RPMI7951 (cell line): ENCODE results near the gene MTMR2. TPM values are rescaled to one million over a fixed set of nuclear protein-coding genes. Genes with fewer than 3 reads are reported as not detected.
A peak's percentile ranks its signal among the peaks of the same experiment; 100 is the strongest.

Experiments
- DNase-seq: peaks from one replicate; pipeline ENCODE4 v3.0.0-alpha.2; 2012; ENCODE audit warnings: low read depth
- total RNA-seq: library from RNA; depleted of rRNA; stranded (reverse); fragments of >200 nt; shearing (Covaris generic); gene quantifications from 2 replicates; pipeline ENCODE4 v1.2.3, GENCODE V29; 2014; rRNA removed

MTMR2 gene
- 29.7 and 42.7 TPM in 2 replicates for total RNA-seq

DNA sequence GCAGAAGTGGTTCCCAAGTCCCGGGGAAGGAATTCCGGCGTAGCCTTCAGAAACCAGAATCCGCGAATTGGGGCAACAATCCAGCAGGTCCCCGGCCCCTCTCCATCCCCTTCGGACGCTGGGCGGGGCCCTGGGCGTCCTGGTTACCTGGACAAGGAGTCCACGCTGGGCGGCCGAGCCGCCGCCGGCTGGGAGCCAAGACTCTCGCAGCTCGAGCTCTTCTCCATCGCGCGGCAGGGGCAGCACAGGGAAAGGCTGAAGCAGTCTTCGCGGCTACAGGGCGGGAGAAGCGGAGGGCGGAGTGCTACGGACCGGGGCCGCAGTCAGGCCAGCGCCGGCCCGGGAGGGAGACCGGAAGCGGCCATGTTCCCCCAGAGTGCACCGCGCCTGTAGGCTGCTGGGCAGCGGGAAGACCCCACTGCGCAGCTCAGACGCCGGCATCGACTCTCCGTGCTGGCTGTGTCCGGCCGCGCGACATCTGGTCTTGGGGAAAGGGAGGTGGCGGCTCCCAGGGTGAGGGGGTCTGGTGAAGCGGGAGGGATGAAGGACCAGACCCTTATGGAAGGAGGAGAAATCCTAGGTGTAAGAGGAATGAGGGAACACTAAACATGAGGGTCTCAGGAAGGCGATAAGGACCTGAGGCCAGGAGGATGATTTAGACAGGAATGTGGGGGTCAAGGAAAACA, at the start of gene MTMR2:
Gene MTMR2 (minus strand): TSS at position 380 of the 686 bp plus-strand sequence. CDS start 153 bp downstream, at position 227.
- peak; percentile 84 for DNase-seq

DNA sequence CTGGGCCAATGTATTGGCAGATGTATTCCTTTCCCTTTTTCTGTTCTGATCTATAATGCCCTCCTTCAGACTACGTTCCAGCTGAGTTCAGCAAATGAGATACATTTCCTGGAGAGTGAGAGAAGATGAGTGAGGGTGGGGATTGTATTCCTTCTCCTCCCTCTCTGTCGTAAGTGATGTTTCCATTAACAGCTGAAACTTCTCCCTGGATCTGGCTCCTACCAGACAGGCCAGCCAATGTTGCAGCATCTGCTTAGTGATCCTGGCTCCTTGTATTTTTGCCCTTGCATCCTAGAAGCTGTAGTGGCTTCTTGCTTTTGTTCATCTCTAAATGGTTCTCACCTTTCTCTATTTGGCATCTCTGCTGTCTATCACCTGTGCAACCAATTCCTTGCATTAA, 48.2 kb upstream of the MTMR2 start:
- no peak for DNase-seq

DNA sequence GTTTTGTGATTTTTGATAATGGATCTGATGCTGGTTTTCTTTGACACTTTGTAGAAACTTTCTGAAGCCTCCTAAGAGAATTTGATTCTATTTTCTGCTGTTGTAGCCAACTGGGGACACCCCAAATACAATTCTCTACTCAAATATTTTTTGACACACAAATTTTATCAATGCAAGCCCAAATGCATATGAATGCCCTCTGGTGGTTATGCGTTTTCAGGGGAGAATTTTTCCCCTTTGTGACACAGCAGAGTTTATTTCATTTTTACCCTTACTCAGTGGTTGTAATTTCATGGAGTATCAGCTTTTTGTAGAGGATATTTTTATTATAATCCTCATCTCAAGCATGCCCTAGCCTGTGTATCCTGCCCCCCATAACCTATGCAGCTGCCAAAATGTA, 44.7 kb upstream of the MTMR2 start:
- peak; percentile 12 for DNase-seq

DNA sequence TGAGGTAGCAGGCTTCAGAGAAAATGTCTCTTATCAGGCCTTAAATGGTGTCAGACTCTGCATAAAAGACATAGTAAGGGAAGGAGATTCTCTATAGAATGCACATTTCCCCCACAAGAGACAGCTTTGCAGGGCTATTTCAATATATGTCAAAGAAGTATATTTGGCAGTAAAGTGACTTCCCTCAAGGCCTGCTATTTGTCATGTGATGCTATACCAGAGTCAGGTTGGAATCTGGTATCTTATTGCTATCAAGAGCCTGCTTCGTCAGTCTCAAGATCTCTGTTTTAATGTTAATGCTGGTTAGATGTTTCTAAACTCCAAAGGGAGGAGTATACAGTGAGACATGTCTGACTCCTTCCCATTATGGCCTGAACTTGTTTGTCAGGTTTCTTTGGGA, 40.4 kb upstream of the MTMR2 start:
- DNase-seq, result no peak

DNA sequence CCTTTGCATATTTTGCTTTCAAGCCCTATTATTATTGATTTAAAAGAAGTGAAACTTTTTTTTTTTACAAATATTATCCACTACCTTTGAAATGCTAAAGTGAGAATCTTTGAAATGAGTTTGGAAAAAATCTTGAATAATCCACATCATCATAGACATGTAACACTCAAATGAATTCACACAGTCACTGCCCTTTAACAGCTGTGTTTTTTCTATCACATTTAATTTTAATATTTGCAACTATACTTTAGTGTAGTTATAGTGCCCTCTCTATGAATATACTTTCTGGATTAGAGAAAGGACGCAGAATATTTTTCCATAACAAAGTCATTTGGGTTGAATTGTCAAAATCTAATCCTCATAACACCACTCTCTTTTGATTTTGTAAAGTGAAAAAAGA, 37.9 kb upstream of the MTMR2 start:
- no peak for DNase-seq

DNA sequence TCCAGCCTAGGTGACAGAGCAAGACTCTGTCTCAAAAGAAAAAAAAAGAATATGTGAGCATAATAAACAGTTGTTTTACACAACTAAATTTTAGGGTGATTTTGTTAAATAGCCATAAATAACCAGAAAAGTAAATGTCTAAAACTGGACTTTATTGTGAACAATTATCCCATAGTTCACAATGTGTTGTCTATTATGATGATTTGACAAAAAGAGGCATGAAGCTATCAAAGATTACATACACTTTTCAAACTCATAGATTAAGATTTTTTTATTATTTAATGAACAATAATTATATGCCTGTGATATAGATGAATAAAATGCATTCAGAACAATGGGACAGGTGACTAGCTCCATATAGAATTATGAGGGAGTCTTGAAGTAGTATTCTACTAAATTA, 27.0 kb upstream of the MTMR2 start:
- no peak for DNase-seq

- no peak for DNase-seq
Observed at GRCh38 chr11:95948637-95949036, 24.7 kb upstream of the MTMR2 start.

DNA sequence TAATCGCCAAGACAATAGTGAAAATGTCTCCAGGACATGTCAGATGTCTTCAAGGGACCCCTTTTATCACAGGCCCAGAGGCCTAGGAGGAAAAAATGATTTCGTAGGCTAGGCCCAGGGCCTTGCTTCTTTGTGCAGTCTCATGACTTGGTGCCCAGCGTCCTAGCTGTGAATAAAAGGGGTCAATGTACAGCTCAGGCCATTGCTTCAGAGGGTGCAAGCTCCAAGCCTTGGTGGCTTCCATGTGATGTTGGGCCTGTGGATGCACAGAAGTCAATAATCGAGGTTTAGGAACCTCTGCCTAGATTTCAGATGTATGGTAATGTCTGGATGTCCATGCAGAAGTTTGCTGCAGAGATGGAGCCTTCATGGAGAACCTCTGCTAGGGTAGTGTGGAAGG, 20.7 kb upstream of the MTMR2 start:
- no peak for DNase-seq

DNA sequence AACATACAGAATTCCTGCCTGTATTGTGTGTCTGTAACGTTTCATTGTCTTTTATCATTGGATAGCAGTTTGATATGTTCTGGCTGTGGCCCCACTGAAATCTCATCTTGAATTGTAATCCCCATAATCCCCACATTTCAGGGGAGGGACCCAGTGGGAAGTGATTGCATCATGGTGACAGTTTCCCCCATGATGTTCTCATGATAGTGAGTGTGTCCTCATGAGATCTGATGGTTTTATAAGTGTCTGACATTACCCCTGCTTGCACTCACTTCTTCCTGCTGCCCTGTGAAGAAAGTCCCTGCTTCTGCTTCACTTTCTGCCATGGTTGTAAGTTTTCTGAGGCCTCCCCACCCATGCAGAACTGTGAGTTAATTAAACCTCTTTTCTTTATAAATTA, 19.6 kb upstream of the MTMR2 start:
- DNase-seq, result no peak

GRCh38 chr11:95939091-95939490, 15.2 kb upstream of the MTMR2 start:
- no peak for DNase-seq

DNA sequence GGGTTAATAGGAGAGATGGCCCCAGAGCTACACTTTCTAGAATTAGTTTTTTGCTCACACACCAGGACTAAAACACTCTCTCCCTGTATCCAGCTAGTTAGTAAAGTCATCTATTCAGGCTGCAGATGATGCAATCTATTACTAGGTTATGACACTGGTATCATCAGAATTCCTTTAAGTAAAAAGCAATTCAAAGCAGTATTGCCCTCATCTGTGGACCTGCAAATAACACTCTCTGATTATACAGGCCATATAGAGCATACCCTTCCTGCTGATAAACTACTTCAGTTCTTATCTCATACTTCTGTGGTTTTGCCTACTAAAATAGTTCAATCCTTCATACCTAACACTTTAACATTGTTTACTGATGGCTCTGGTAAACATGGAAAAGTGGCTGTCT, 13.5 kb upstream of the MTMR2 start:
- no peak for DNase-seq

- DNase-seq, result no peak
Observed at GRCh38 chr11:95933594-95933993, 9.7 kb upstream of the MTMR2 start.

DNA sequence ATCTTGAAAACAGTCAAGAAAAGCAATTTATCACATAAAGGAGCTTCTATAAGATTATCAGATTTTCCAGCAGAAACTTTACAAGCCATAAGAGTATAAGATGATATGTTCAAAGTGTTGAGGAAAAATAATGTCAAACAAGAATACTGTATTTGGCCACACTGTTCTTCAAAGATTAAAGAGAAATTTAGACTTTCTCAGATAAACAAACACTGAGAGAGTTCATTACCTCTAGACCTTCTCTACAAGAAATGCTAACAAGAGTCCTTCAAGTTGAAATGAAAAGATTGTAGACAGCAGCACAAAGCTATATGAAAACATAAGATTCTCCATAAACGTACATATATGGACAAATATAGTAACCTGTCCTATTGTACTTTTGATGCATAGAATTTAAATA, 8.0 kb upstream of the MTMR2 start:
- no peak for DNase-seq

DNA sequence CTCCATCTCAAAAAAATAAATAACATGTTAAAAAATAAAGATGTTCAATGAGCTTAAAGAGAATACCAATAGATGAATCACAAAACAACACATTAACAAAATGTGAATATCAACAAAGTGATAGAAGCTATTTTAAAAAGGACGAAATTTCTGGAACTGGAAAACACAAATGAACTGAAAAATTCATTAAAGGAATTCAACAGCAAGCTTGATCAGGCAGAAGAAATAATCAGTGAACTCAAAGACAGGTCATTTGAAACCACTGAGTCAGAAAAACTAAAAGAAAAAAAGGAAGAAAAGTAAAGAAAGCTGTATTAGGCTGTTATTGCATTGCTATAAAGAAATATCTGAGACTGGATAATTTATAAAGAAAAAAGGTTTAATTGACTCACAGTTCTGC, 7.0 kb upstream of the MTMR2 start:
- no peak for DNase-seq

DNA sequence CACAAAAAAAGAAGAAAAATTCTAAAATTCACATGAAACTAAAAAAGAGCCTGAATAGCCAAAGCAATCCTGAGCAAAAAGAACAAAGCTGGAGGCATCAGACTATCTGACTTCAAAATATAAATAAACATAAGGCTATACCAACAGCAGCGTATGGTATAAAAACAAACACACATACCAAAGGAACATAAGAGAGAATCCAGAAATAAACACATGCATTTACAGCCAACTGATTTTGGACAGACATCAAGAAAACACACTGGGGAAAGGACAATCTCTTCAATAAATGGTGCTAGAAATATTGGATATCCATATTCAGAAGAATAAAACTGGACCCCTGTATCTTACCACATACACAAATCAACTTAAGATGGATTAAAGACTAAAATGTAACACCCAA, 2.8 kb upstream of the MTMR2 start:
- DNase-seq, result no peak

GRCh38 chr11:95925011-95925410, 1.1 kb upstream of the MTMR2 start:
- DNase-seq, result peak; percentile 43

GRCh38 chr11:95924414-95924760, 480 bp upstream of the MTMR2 start:
- peak; percentile 46 for DNase-seq

DNA sequence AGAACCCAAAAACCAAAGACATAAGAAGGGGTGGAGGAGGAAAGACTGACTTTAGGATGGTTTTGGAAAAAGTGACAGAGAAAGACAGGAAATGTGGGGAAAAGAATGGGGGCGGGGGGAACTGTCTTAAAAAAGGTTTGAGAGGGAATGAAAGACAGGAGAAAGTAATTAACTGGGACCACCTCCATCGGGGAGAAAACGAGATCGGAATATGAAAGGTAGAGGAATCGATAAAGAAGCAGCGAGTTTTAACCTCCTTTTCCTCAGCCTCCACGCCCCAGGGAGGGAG, 524 bp downstream of the MTMR2 start:
- no peak for DNase-seq

DNA sequence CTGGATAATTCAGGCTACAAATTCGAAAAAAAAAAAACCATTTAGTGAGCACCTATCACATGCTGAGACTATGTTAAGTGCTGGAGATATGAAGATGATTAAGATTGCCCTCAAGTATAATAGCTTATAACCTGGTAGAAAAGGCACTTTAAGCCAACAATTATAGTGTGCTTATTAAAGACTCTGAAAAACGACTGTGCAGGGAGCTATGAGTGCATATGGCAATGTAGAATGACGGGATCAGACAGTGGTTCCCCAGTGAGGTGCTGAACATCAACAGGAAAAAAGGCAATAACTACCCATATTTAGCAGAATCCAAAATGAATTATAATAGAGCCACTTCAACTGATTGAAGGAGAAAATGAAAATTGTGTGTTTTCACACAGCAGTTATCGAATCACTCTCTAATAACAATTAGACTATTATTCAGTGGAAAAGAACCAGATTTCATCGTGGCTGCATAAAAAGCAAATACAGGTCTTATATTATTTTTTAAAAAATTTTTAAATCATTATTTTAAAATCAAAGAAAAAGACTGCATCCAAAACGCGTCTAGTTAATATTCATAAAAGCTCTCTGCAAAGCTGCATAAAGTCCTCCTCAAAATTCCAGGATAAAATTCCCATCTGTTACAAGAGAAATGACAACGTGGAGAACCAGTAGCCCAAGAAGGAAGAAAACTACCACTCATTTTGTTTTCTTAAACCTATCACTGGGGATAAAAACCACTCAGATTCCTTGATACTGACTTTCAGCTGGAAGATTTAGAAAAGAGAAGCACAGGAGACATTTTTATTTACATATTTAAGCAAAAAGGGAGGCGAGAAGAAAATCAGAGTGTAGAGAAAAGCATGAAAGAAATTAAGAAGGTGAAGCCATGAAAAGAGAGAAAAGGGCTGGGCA, 1.1 kb downstream of the MTMR2 start:
- DNase-seq, result no peak

GRCh38 chr11:95922099-95922498, 1.8 kb downstream of the MTMR2 start:
- DNase-seq, result no peak

DNA sequence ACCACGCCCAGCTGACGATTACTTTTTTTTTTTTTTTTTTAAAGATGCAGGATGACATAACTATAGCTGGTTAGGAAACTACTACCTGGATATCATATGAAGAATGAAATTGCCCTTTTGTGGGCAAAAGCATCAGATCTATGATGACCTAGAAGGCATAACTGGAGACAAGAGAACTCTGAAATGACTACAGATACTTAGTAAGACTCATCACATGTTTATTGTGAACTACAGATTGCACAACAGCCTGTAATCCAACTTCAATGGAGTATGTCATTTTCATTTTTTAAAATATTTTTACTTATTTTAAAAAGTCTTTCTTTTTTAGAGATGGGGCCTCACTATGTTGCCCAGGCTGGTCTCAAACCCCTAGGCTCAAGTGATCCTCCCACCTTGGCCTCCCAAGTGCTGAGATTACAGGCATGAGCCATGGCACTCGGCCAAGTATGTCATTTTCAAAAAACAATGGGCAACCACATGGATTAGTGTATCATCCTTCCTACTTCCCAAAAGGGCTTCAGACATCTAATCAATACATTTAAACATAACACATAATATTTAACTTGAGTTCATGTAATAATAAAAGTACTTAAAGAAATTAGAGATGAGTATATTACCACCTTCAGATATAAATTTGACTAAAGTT, 3.3 kb downstream of the MTMR2 start:
- no peak for DNase-seq

DNA sequence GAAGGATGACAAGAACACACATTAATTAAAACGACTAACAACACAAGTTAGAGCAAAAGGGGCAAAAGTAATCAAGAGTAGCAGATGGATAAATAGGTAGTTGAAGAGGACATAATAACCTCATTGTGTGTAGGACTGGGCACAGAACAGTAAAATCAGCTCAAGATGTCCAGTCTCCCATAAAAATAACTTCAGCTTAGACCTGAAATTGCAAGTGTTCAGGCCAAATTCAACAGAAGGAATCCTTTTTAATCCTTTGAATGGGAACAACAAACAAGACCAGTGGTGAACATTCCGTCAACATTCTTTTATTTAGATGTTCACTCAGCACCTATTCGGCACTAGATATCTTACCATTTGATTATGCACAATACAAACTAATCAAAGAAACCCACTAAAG, 4.4 kb downstream of the MTMR2 start:
- DNase-seq, result no peak

GRCh38 chr11:95918720-95919119, 5.2 kb downstream of the MTMR2 start:
- DNase-seq, result no peak
